Limb (tissue), 2 donors: ENCODE data around the gene CHRNA3.
A peak's percentile ranks its signal among the peaks of the same experiment; 100 is the strongest.

Source experiments
- DNase-seq, 2 donors: peaks; one replicate each; pipeline ENCODE4 v3.0.0-alpha.2; 2016; ENCODE audit errors: extremely low spot score in 2 of 2

Gene CHRNA3

DNA sequence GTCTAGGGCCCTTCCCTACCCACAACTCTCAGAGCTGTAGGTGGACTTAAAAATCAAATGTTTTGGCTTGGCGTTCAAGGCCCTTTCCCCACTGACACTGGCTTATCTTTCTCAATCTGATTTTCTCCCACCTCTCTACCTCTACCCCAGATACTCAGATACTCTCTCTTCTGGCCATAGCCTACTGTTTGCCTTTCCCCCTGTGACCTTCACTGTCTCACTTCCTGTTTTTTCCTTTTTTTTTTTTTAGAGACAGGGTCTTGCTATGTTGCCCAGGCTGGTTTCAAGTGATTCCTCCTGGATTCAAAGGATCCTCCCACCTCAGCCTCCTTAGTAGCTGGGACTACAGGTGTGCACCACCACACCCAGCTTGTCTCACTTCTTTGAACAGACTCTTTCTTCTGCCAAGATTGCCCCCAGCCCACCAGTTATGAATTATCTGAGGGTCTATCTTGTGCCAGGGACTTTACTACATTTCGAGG lies 15.6 kb upstream of the CHRNA3 start:
- DNase-seq = no peak

DNA sequence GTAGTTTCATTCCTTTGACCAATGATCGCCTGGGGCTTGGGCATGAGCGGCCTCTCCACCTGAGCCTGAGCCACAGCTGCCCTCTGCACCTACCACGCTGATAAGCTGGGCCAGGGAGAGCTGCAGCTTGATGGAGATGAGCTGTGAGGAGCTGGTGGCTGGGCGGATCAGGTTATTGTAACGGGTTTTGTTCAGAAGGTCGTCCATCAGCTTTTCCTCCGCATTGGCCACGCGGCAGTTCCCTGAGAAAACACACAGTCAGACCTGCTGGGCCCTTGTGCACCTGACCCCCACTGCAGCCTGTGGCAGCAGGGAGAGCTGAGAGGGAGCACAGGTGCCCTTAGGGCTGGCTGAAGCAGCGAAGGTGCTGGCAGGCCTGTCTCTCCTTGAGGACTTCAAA lies 14.6 kb upstream of the CHRNA3 start:
- DNase-seq = no peak

DNA sequence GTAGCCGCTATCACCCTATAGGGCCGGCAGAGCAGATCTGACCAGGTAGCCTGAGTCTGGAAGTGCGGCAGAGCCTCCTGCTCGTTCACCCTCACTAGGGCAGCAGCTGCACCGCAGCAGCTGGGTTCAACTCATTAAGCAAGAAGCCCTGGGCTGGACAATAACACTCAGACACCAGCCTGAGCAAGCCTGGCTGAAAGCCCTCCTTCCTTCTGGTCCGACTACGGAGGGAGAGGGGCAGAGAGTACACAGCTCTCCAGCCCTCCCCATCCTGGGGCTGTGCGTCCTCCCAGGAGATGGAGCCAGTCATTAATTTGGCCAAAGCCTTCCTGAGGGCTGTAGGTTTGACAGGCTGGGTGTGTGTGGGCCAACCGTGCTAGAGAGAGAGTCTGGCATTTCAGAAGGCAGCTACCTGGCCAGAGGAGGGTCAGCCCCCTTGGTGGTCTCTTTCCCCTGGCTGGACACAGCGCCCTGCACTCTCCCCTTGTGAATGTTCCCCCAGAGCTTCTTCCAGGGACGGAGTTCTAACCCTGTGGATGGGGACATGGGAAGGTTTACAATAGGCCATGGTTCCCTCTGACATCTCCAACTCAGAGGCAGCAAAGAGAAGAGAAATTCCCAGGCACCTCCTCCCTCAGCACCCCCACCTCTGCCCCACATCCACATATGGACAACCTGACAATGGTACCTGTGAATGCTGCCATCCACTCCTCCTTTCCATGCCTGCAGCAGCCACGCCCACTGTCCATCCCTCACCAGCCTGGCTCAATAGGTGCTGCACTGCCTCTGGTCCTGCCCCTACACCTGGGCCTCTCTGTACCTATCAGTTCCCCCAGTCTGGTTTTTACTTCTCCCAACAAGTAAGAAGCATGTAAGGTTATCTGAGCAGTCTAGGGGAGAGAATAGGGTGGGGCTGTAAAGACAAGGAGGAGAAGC lies 13.7 kb upstream of the CHRNA3 start:
- no peak for DNase-seq

DNA sequence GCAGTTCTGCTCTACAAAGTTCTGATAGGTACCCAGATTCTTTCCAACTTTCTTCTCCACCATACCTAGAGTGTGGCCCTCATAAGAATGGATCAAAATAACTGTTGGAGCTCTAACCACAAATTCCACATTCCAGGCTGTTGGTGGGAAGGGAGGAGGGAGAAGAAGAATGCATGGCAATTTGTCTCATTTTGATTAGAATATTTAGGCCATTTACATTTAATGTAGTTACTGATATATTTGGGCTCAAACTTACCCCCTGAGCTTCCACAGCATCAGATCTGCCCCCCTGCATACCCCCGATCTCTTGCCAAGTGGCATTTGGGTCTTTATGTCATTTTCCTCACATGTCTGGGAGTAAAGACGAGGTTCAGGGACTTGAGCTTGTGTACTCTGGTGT lies 12.6 kb upstream of the CHRNA3 start:
- no peak for DNase-seq

DNA sequence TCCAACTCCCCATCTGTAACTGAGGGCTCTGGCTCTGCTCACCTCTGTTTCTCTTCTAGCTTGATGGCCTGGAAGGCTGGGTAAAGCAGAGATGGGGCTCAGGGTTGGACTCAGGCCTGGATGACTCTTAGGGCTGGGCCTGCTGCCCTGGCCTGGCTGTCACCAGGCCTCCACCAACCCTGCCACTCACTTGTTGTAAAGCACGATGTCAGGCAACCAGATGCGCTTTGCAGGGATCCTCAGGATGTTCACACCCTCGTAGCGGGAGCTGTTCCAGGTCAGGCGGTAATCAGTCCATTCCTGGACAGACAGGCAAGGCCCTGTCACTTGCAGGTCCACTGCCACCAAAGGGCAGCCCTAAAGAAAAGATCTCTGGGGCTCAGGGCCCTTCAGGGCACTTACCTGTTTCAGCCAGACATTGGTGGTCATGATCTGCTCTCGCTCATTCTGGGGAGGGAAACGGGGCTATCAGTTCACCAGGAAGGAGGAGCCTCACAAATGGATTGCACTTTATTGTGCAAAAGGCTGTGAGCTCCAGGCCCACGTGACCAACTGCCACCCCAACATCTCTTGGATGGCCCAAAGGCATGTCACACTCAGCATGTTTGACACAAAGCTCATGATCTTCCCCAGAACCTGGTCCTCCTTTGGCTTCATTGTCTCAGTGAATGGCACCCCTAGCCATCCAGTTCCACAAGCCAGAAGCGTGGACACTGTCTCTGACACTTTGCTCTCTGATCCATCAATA lies 10.3 kb upstream of the CHRNA3 start:
- no peak for DNase-seq

DNA sequence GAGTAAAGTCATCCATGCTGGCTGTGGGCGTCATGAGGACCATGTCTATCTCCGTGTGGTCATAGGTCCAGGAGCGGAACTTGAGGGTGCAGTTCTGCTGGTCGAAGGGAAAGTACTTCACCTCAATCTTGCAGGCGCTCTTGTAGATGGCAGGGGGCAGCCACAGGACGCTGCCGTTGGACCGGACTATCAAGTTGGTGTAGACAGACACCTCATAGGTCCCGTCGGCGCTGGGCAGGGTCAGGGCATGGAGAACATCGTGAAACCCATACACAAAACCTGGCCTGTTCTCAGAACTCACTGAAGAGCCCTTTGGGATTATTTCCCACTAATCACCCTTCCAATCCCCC lies 8.9 kb upstream of the CHRNA3 start:
- DNase-seq = no peak

DNA sequence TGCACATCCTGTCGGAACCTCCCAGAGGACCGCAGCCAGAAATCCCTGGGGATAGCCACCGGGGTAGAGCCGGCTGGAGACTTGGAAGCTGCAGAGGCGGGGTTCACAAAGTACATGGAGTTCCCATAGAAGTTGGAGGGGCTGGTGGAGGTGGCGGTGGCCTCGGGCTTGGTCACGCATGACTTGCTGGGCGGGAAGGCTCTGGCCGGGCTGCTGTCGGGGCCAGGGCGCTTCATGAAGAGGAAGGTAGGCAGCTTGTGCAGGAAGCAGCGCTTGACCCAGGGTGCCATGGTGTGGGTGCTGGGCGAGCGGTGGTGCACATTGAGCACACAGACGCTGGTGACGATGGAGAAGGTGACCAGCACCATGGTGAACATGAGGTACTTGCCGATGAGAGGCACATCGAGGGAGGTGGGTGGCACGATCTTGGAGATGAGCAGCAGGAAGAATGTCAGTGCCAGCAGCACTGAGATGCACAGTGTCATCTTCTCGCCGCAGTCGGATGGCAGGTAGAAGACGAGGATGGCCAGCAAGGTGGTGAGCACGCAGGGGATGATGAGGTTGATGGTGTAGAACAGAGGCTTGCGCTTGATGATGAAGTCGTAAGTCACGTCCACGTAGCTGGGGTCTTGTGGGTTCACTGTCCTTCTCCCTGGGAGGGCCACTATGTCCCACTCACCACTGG lies 8.4 kb upstream of the CHRNA3 start:
- DNase-seq = no peak

DNA sequence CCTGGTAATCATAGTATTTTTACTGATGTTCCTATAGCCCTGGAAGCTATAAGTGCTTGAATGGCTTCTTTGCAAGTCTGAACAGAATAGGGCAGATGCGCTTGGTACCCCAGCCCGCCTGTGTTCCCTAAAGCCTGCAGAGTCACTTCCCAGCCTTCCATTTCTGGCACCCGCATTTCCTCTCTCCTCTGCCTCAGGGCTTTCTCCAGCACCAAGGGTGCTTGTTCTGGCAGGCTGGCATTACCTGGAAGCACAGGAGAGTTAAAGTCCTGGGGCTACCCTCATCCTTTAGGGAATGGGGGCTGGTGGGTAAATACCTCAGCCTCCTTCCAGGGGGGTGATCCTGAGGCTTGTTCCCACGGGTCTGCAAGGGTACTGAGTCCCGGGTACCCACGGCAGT lies 7.4 kb upstream of the CHRNA3 start:
- no peak for DNase-seq

DNA sequence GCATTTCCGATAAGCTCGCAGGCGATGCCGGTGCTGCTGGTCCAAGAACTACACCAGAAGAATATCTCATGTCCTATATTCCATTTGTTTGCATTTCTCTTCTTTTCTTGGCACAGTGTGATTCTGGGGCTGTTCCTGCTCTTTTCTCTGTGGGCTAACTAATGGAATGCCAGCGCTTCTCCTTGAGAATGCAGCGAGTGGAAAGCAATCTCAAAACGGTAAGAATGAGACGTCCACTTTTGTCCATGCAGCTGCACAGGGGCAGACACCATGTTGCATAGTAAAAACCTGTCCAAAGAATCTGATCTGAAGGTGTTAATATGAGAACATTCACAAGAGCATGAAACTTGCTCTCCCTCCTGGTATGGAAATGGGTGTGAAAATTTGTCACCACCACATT lies 6.6 kb upstream of the CHRNA3 start:
- no peak for DNase-seq

DNA sequence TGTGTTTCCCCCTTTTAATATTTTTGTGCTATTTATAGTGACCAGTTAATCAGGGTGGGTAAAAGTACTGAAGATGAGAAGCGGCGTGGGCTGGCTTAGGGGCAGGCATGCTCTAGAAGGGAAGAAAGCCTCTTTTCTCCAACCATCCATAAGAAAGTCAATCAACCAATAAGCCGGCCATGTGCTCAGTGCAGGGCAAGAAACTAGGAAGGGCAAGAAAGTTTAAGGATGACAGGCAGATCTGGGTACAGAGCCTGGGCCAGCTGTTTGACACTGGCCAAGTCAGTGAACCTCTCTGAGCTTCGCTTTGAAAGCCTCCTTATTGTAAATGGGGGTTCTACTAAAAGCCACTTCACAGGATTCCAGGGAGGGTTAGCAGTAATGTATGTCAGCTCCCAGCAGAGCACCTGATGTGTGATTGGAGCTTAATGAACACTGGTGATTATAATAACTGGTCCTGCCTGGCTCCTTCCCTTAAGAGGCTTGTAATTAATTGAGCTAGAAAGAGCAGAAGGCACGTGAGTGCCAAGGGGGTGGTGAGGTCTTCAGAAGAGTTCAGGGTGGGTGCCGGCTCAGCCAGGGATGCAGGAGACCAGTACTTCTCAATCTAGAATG lies 5.7 kb upstream of the CHRNA3 start:
- no peak for DNase-seq

DNA sequence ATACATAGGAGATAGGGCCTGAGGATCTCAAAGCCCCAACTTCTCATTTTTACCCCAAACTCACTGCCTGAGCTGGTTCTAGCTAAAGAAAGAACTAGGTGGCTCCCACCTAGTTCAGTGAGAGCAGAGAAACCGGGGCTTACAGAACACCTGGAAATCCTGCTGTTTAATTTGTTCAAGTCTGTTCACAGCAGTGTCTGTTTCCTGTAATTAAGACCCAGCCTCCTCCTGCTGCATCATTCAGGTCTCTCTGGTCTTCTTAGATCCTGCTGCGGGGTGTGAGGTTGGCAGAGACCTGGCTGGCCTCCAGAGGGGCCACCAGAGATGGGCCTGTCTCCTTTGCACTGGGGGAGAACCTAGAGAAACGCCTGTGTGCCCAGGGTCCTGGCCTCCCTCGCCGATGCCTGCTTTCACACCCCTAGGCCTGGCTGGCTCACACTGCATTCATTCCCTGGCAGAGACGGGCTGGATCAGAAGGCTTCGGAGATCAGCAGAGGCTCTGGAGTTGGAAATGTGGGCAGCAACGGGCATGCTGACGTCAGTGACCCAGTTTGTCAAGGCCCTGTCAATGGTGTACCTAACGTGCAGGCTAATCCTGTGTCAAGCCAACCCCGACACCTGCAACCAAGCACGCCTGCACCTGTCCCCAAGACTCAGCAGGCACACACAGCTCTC lies 4.9 kb upstream of the CHRNA3 start:
- DNase-seq = no peak

DNA sequence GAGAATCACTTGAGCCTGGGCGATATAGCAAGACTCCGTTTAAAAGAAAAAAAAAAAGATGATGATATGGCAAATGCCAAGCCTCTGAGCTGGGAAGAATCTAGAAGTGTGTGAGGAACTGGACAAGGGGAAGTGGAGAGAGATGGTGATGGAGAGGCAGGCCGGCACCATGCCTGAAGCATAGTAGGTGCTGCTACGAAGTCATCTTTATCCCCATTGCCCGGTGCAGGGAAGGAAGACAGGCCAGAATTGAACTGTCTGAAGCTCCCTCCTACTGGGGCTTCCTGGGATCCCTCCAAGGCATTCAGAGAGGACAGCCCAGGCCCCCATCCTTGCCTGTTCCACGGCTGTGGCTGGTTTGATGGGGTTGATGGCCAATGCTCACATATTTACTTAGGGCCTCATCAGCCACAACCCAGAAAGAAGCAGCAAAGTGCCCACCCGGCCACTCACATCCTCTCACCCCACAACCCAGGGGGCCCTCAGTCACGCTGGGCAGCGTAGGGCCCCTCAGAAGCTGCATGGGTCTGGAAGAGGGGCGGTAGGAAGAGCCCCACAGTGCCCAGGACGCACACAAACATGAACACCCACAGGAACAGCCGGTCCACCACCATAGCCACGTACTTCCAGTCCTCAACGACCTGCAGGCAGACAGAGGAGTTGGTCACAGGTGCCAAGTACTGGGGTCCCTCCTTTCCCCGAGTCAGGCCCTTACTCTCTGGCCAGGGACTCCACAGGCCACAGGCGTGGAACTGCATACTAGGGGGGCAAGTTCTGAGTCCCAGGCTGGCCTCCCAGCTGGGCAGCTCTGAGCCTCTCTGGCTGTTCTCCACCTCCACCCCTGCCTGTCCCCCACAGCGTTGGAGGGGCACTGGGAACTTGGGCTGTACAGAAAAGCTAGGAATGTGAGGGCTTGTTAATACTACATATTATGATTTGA lies 4.1 kb upstream of the CHRNA3 start:
- DNase-seq = no peak

DNA sequence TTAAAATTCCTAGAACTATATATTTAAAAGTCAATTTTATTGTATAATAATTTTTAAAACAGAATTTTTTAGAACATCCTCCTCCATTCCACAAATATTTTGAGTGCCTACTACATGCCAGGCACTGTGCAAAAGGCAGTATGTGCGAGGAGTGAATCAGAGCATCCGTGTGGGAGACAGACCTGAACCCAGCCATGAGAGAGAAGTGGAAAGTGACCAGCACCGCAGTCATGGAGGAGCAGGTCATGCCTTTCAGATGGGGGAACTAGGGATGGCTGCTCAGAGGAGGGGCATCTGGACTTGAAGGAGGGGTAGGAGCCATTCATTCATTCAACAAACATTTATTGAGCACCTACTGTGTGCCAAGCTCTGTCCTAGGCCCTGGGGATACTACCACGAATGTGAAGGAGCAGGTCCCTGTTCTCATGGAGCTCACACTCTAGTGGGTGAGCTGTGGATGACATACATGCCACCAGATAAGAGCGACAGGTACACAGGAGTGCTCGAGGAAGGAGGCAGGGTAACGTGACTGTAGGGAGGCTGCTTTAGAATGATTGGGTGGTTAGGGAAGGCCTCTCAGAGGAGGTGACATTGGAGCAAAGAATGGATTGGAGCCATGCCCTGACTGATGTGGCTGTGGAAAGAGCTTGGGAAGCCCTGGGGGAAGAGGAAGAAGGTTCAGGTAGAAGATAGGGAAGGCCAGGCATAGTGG lies 3.1 kb upstream of the CHRNA3 start:
- no peak for DNase-seq

DNA sequence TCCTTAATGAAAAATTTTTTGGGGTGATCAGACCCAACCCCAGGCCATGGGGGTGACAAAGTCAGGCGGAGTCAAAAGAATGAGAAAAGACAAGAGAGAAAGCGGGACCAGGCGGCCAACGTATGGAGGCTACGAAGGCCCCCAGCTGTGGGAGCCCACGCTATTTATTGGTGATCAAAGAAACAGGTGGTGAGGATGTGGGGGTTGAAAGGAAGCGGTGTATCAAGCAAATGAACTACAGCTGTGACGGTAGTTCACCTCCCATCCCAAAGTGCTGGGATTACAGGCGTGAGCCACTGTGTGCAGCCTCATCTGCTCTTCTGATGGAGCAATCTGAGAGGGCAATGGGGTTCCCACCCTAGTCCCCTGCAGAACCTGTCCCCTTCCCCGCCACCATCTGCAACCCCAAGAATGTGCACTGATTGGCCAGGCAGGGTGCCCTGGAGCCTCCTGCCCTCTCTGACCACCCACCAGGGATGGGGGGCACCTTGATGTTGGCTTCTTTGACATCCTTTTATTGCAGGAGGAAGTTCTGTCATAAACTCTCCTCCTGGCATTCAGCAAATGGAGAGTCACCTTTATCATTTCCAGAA lies 1.1 kb upstream of the CHRNA3 start:
- DNase-seq = no peak

DNA sequence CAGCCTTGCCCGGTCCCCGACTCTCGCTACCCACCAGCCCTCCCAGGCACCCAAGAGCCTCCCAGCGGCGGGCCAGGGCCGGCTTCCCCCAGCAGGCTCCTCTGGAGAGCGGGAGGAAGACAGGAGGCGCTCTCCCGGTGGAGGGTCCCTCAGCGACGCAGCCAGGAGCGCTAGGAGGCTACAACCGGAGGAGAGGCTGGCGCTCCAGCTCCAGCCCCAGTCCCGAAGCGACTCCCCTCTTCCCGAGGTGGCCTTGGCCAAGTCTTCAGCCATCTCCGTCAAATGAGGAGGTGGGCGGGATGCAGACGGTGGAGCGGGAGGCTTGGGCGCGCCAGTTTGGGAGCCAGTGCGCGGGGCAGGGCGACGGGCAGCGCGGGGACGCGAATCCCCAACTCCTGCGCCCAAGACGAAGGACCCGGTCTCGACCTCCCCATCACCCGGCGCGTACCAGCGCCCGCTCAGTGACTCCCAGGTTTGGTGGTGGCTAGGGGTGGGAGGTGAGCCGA lies 722 bp downstream of the CHRNA3 start:
- DNase-seq = peak in 1 of 2 donors; percentile 66

DNA sequence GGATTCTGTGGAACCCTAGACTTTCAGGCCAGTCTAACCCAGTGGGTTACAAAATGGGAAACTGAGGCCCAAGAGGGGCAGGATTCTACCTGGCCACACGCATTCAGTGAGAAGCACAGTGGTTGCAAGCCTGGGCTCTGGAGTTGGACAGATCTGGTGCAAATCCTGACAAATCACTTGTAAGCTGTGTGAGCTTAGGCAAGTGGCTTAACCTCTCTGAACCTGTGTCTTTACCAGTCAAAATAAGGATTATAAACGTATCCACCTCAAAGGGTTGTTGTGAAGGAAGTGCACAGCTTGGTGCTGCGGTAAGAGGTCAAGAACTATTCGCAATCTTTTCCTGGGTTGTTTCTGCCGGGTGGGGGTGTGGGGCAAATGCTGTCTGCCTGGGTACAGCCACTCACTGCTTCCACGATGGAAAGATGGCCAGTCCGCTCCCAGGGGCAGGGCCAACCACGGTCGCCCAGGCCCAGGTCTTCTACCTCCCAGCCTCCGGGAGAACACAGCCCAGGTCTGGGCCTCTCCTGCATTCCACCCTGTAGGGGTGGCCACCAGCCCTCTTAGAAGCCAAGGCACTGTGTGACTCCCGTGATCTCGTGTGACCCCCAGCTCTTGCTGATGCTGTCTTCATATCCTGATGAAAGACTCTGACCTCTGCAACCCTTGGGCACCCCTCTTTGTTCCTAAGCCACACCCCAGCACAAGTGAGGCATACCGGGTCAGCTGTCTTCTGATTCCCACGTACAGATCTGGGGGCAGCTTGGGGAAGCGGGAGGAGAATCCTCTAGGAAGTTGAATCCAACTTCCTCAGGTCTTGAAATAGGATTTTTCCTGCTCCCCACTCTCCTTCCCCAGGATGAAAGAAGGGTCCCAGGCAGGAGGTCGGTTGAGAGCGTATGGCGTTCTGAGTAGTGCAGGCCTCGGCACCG lies 1.5 kb downstream of the CHRNA3 start:
- no peak for DNase-seq

DNA sequence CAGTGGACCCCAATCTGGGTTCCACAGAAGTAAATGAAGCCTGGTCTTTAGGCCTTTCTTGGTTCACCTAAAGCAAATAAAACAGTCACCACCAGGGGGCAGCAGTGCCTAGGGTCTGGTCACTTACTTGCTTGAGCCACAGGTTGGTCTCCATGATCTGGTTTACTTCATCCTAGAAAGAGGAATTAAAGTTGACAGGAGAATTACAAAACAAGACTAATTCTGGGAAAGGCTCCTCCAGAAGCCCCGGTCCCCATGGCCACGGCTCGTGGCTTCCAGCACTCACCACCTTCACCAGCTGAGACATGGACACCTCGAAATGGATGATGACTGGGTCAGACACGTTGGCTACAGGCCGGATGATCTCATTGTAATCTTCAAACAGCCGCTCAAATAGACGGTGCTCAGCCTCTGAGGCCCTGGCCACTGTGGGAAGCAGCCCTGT lies 2.3 kb downstream of the CHRNA3 start:
- DNase-seq = peak; percentile 83 to 93

DNA sequence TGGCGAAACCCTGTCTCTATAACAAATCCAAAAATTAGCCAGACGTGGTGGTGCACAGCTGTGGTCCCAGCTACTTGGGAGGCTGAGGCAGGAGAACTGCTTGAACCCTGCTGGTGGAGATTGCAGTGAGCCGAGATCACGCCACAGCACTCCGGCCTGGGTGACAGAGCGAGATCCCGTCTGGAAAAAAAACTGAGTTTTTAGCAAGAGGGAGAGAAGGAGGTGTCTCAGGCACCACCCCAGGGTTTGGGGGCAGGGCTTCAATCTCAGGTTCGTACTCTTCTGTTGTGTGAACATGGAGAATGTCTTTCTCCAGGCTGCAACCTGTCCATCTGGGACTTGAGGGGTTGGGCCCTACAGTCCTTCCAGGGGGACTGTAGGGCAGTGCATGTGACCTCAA lies 2.7 kb downstream of the CHRNA3 start:
- DNase-seq = no peak
